Ascending aorta (tissue), 2 donors: Measurements from ENCODE around the gene MAML3. TPM values are rescaled to one million over a fixed set of nuclear protein-coding genes. Genes with fewer than 3 reads are reported as not detected.

Source experiments
- DNase-seq, 2 donors: peaks; one replicate each; pipeline ENCODE4 v3.0.0-alpha.2; 2019; ENCODE audit warnings: low spot score in 2 of 2
- H3K27ac ChIP-seq, 2 donors: fragments of 200-600 bp; sonication (generic); one replicate each; pipeline ENCODE4 v1.5.1; 2016 to 2017; ENCODE audit warnings: mild to moderate bottlenecking in 1 of 2
- H3K27me3 ChIP-seq: fragments of 200-600 bp; sonication (generic); one replicate; pipeline ENCODE4 v1.5.1; 2017
- H3K36me3 ChIP-seq, 2 donors: fragments of 200-600 bp; sonication (generic); one replicate each; pipeline ENCODE4 v1.5.1; 2016
- H3K4me1 ChIP-seq, 2 donors: fragments of 200-600 bp; sonication (generic); one replicate each; pipeline ENCODE4 v1.5.1; 2016 to 2017; ENCODE audit warnings: mild to moderate bottlenecking in 1 of 2
- H3K4me3 ChIP-seq, 2 donors: fragments of 200-600 bp; sonication (generic); one replicate each; pipeline ENCODE4 v1.5.1; 2016 to 2017; ENCODE audit warnings: mild to moderate bottlenecking in 1 of 2
- H3K9me3 ChIP-seq, 2 donors: fragments of 200-600 bp; sonication (generic); one replicate each; pipeline ENCODE4 v1.5.1; 2016
- CTCF ChIP-seq, 3 experiments: fragments of 200-600 bp in 2 of 3; fragments of 450-650 bp in 1 of 3; sonication (generic) in 2 of 3; IDR thresholded peaks; one replicate each; pipeline ENCODE4 v1.5.1; 2016 to 2019; ENCODE audit warnings: antibody characterized with exemption in 3 of 3, mild to moderate bottlenecking in 1 of 3, moderate library complexity in 1 of 3
- intact Hi-C: fragments of 100-400 bp; cut with DNase I; formaldehyde crosslinking; loops from one replicate; pipeline ENCODE4 v1.15.1; 2023
- total RNA-seq: library from RNA; depleted of rRNA; stranded (reverse); fragments of >200 nt; gene quantifications from one replicate; pipeline ENCODE4 v1.1.0, GENCODE V29; 2016

The MAML3 gene
- total RNA-seq, 1 donor from 2014 or later, result 4.7 TPM

- Histone ChIP-seq H3K4me3 (no peak overlapping the region), H3K27ac (no peak overlapping the region), H3K4me1 (no peaks in the 10 kb centered on the region), H3K9me3 (no peaks in the 10 kb centered on the region), H3K27me3 (no peaks in the 10 kb centered on the region), H3K36me3 (no peaks in the 10 kb centered on the region)
- intact Hi-C loops, result no loop called here
- TF ChIP-seq CTCF (IDR thresholded peaks at IDR 0.05), result no peak
- DNase-seq, result no peak
Measured at GRCh38 chr4:139859876-139860275, 294.1 kb downstream of the MAML3 start.

GRCh38 chr4:139858436-139859205 is 295.4 kb downstream of the MAML3 start:
- DNase-seq, result no peak
- TF ChIP-seq CTCF (IDR thresholded peaks at IDR 0.05), result no peak
- Histone ChIP-seq H3K36me3 (no peaks in the 10 kb centered on the region), H3K9me3 (no peaks in the 10 kb centered on the region), H3K27ac (no peak overlapping the region), H3K4me1 (no peaks in the 10 kb centered on the region), H3K4me3 (no peak overlapping the region), H3K27me3 (no peaks in the 10 kb centered on the region)
- intact Hi-C loops, result no loop called here

- intact Hi-C loops, result no loop called here
- Histone ChIP-seq H3K4me1 (no peaks in the 10 kb centered on the region), H3K9me3 (no peaks in the 10 kb centered on the region), H3K27me3 (no peaks in the 10 kb centered on the region), H3K27ac (no peak overlapping the region), H3K4me3 (no peak overlapping the region), H3K36me3 (no peaks in the 10 kb centered on the region)
- no peak for DNase-seq
- TF ChIP-seq CTCF (IDR thresholded peaks at IDR 0.05), result no peak
Measured at GRCh38 chr4:139857977-139858376, 296.0 kb downstream of the MAML3 start.

GRCh38 chr4:139857021-139857420 is 297.0 kb downstream of the MAML3 start:
- H3K27ac ChIP-seq, result no peak overlapping the region
- H3K27me3 ChIP-seq, result no peaks in the 10 kb centered on the region
- intact Hi-C loops, result no loop called here
- no peak for DNase-seq
- no peaks in the 10 kb centered on the region for H3K4me1 ChIP-seq
- H3K4me3 ChIP-seq, result no peak overlapping the region
- H3K9me3 ChIP-seq, result no peaks in the 10 kb centered on the region
- no peak for TF ChIP-seq CTCF (IDR thresholded peaks at IDR 0.05)
- no peaks in the 10 kb centered on the region for H3K36me3 ChIP-seq

GRCh38 chr4:139854668-139855403 is 299.1 kb downstream of the MAML3 start:
- Histone ChIP-seq H3K27ac (no peak overlapping the region), H3K27me3 (no peaks in the 10 kb centered on the region), H3K4me1 (no peaks in the 10 kb centered on the region), H3K9me3 (no peaks in the 10 kb centered on the region), H3K4me3 (no peak overlapping the region), H3K36me3 (no peaks in the 10 kb centered on the region)
- intact Hi-C loops, result no loop called here
- DNase-seq, result no peak
- TF ChIP-seq CTCF (IDR thresholded peaks at IDR 0.05), result no peak
